Measurements from ENCODE around the gene KATNB1. TPM values are rescaled to one million over a fixed set of nuclear protein-coding genes. Genes with fewer than 3 reads are reported as not detected.
"Not testable (repeated sequence)": the region's sequence is repeated elsewhere in the genome, so short reads cannot be mapped to it uniquely, and the experiment has no call there.

Gene KATNB1
- total RNA-seq, 4 donors from 2014 or later = 6.4 to 21.5 (median 11.1) TPM

- 38% methylated on average over 1 of the region's 4 CpGs; no CpG with 5 or more reads in 1 of the 2 donors for WGBS, 2 donors (ENCODE audit: low coverage in 1 of 2)
- Histone ChIP-seq H3K9me3 (no peaks in the 10 kb centered on the region), H3K27ac (no peak overlapping the region), H3K4me1 (no peaks in the 10 kb centered on the region), H3K4me3 (no peak overlapping the region), H3K36me3 (no peaks in the 10 kb centered on the region), H3K27me3 (peaks cover 6% of the 10 kb centered on the region)
- TF ChIP-seq EP300 (IDR thresholded peaks at IDR 0.05) (no peak), POLR2A (IDR thresholded peaks at IDR 0.05) (no peak), CTCF (IDR thresholded peaks at IDR 0.05) (no peak)
- ATAC-seq = no peak
Measured at GRCh38 chr16:57727610-57728009, 8.0 kb upstream of the KATNB1 start.

- Histone ChIP-seq H3K9me3 (no peaks in the 10 kb centered on the region), H3K36me3 (no peaks in the 10 kb centered on the region), H3K27ac (no peak overlapping the region), H3K4me1 (no peaks in the 10 kb centered on the region), H3K27me3 (peaks cover 5% of the 10 kb centered on the region), H3K4me3 (no peak overlapping the region)
- ATAC-seq = no peak
- 100% methylated on average over 3 of the region's 14 CpGs; no CpG with 5 or more reads in 1 of the 2 donors for WGBS, 2 donors (ENCODE audit: low coverage in 1 of 2)
- no peak for TF ChIP-seq CTCF (IDR thresholded peaks at IDR 0.05)
- no peak for TF ChIP-seq POLR2A (IDR thresholded peaks at IDR 0.05)
- no peak for TF ChIP-seq POLR2AphosphoS5 (IDR thresholded peaks at IDR 0.05)
- no peak for TF ChIP-seq EP300 (IDR thresholded peaks at IDR 0.05)
Measured at GRCh38 chr16:57728336-57729181, 7.0 kb upstream of the KATNB1 start.

GRCh38 chr16:57729182-57729484, 6.4 kb upstream of the KATNB1 start:
- Histone ChIP-seq H3K9me3 (no peaks in the 10 kb centered on the region), H3K27ac (no peak overlapping the region), H3K27me3 (peaks cover 5% of the 10 kb centered on the region), H3K36me3 (no peaks in the 10 kb centered on the region), H3K4me1 (peaks cover 0 to under 1% (median 0%) of the 10 kb centered on the region in 3 donors), H3K4me3 (no peak overlapping the region)
- 83 to 88% methylated on average over 1 of the region's 1 CpG for WGBS, 2 donors (ENCODE audit: low coverage in 1 of 2)
- TF ChIP-seq CTCF (IDR thresholded peaks at IDR 0.05) (no peak), EP300 (IDR thresholded peaks at IDR 0.05) (no peak), POLR2A (IDR thresholded peaks at IDR 0.05) (no peak), POLR2AphosphoS5 (IDR thresholded peaks at IDR 0.05) (no peak)
- ATAC-seq = no peak

- WGBS, 2 donors (ENCODE audit: low coverage in 1 of 2) = 90 to 100% methylated on average over 1 to 6 of the region's 6 CpGs
- not testable (repeated sequence) for H3K4me1 ChIP-seq, H3K9me3 ChIP-seq, H3K4me3 ChIP-seq, ATAC-seq, H3K27me3 ChIP-seq, H3K36me3 ChIP-seq, H3K27ac ChIP-seq
Measured at GRCh38 chr16:57729852-57730251, 5.7 kb upstream of the KATNB1 start.

GRCh38 chr16:57730771-57731730, 4.5 kb upstream of the KATNB1 start:
- no peak for ATAC-seq
- WGBS, 2 donors (ENCODE audit: low coverage in 1 of 2) = 29 to 42% methylated on average over 5 to 6 of the region's 13 CpGs
- H3K9me3 ChIP-seq = no peaks in the 10 kb centered on the region
- no peak overlapping the region for H3K27ac ChIP-seq
- peaks cover 0 to 9% (median 4%) of the 10 kb centered on the region in 3 donors for H3K4me1 ChIP-seq
- H3K27me3 ChIP-seq = peaks cover under 1% of the 10 kb centered on the region
- H3K4me3 ChIP-seq = no peak overlapping the region
- no peak for TF ChIP-seq POLR2A (IDR thresholded peaks at IDR 0.05)
- no peak for TF ChIP-seq EP300 (IDR thresholded peaks at IDR 0.05)
- TF ChIP-seq CTCF (IDR thresholded peaks at IDR 0.05) = no peak
- TF ChIP-seq POLR2AphosphoS5 (IDR thresholded peaks at IDR 0.05) = no peak
- no peaks in the 10 kb centered on the region for H3K36me3 ChIP-seq
